SH-SY5Y (cell line): Measurements from ENCODE around the gene PGM2.

Source experiments
- GATA2 ChIP-seq: IDR thresholded peaks from 2 replicates; pipeline ENCODE4 v1.6.1; 2011; ENCODE audit warnings: mild to moderate bottlenecking, low read depth, low read length
- GATA3 ChIP-seq: IDR thresholded peaks from 2 replicates; pipeline ENCODE4 v1.6.1; 2011; ENCODE audit warnings: low read depth, mild to moderate bottlenecking, low read length, moderate library complexity

PGM2 gene

GRCh38 chr4:37826295-37827029 is at the start of gene PGM2:
Gene PGM2, plus strand, starts transcription at chr4:37826686. Its CDS starts 47 bp downstream, at chr4:37826733.
- TF ChIP-seq GATA3 (no peak), GATA2 (no peak)

- TF ChIP-seq GATA3 (no peak), GATA2 (no peak)
Measured at GRCh38 chr4:37779896-37780295, 46.6 kb upstream of the PGM2 start.

- TF ChIP-seq GATA3 (no peak), GATA2 (no peak)
Measured at GRCh38 chr4:37780444-37781130, 45.9 kb upstream of the PGM2 start.

- TF ChIP-seq GATA2 (no peak), GATA3 (no peak)
Measured at GRCh38 chr4:37781131-37781455, 45.4 kb upstream of the PGM2 start.

- TF ChIP-seq GATA2 = no peak
- TF ChIP-seq GATA3 = no peak
Measured at GRCh38 chr4:37788819-37789218, 37.7 kb upstream of the PGM2 start.

- TF ChIP-seq GATA3 = no peak
- no peak for TF ChIP-seq GATA2
Measured at GRCh38 chr4:37792241-37792640, 34.2 kb upstream of the PGM2 start.

- no peak for TF ChIP-seq GATA3
- TF ChIP-seq GATA2 = no peak
Measured at GRCh38 chr4:37793562-37793961, 32.9 kb upstream of the PGM2 start.

GRCh38 chr4:37794056-37794455 is 32.4 kb upstream of the PGM2 start:
- TF ChIP-seq GATA3 = no peak
- no peak for TF ChIP-seq GATA2

- TF ChIP-seq GATA2 = no peak
- TF ChIP-seq GATA3 = no peak
Measured at GRCh38 chr4:37795581-37796195, 30.8 kb upstream of the PGM2 start.

GRCh38 chr4:37797374-37797773 is 29.1 kb upstream of the PGM2 start:
- TF ChIP-seq GATA3 (no peak), GATA2 (no peak)

GRCh38 chr4:37797923-37798322 is 28.6 kb upstream of the PGM2 start:
- no peak for TF ChIP-seq GATA3
- TF ChIP-seq GATA2 = no peak

- TF ChIP-seq GATA3 (no peak), GATA2 (no peak)
Measured at GRCh38 chr4:37798616-37799015, 27.9 kb upstream of the PGM2 start.

- TF ChIP-seq GATA2 (no peak), GATA3 (no peak)
Measured at GRCh38 chr4:37799941-37800554, 26.4 kb upstream of the PGM2 start.

GRCh38 chr4:37802068-37802666 is 24.3 kb upstream of the PGM2 start:
- TF ChIP-seq GATA2 (no peak), GATA3 (no peak)
